Kidney epithelial cell (primary cell): ENCODE data around the gene UGDH. TPM values are rescaled to one million over a fixed set of nuclear protein-coding genes. Genes with fewer than 3 reads are reported as not detected.
"Not testable (repeated sequence)": the region's sequence is repeated elsewhere in the genome, so short reads cannot be mapped to it uniquely, and the experiment has no call there.

Source experiments
- DNase-seq: peaks from one replicate; pipeline ENCODE4 v3.0.0-alpha.2; 2010; ENCODE audit warnings: low read depth
- H3K27me3 ChIP-seq: 2 replicates; pipeline ENCODE4 v1.6.0; 2011; ENCODE audit warnings: low read length; ENCODE audit not compliant: control insufficient read depth, insufficient read depth
- H3K36me3 ChIP-seq: 2 replicates; pipeline ENCODE4 v1.5.1; 2011; ENCODE audit warnings: low read length; ENCODE audit not compliant: control insufficient read depth, insufficient read depth
- H3K4me3 ChIP-seq: 2 replicates; pipeline ENCODE4 v1.5.1; 2011; ENCODE audit warnings: low read depth, mild to moderate bottlenecking, control low read depth, low read length
- total RNA-seq: library from RNA; depleted of rRNA; stranded (reverse); fragments of >200 nt; gene quantifications from 2 replicates; pipeline ENCODE4 v1.2.3, GENCODE V29; 2015
- TF ChIP-seq, protein P1 (sequence below): IDR thresholded peaks from 2 replicates; pipeline ENCODE4 v1.5.1; 2011; ENCODE audit warnings: mild to moderate bottlenecking, moderate library complexity, low read length, control low read depth, inconsistent platforms; ENCODE audit not compliant: insufficient read depth, poor library complexity, severe bottlenecking

UGDH gene
- total RNA-seq, 1 donor from 2014 or later = 124 TPM

DNA sequence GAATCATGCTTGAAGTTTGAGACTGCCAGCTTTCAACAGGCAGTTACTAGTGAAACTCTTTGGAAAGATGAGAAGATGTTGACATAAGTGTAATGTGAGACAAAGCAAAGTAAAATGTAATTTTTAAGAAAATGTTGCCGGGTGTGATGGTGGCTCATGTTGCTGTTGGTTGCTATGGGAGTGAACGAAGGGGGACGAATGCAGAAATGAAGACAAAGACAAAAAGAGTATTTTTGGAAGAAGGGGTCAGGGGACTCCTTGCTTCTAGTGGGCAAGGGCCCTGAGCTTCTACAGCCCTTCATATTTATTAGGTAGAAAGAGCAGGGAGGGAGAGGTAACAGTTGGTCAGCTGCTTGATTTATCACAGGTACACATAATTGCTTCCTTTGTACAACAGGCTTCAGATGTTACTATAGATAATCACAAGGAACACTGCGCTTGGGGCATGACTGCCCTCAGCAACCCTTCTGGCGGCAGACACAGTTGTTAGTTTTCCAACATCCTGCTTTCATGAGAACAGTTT is 11.9 kb upstream of the UGDH start:
- no peak overlapping the region for H3K4me3 ChIP-seq
- H3K36me3 ChIP-seq = no peaks in the 10 kb centered on the region
- TF ChIP-seq, protein P1, sequence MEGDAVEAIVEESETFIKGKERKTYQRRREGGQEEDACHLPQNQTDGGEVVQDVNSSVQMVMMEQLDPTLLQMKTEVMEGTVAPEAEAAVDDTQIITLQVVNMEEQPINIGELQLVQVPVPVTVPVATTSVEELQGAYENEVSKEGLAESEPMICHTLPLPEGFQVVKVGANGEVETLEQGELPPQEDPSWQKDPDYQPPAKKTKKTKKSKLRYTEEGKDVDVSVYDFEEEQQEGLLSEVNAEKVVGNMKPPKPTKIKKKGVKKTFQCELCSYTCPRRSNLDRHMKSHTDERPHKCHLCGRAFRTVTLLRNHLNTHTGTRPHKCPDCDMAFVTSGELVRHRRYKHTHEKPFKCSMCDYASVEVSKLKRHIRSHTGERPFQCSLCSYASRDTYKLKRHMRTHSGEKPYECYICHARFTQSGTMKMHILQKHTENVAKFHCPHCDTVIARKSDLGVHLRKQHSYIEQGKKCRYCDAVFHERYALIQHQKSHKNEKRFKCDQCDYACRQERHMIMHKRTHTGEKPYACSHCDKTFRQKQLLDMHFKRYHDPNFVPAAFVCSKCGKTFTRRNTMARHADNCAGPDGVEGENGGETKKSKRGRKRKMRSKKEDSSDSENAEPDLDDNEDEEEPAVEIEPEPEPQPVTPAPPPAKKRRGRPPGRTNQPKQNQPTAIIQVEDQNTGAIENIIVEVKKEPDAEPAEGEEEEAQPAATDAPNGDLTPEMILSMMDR = no peak
- H3K27me3 ChIP-seq = no peaks in the 10 kb centered on the region
- no peak for DNase-seq

DNA sequence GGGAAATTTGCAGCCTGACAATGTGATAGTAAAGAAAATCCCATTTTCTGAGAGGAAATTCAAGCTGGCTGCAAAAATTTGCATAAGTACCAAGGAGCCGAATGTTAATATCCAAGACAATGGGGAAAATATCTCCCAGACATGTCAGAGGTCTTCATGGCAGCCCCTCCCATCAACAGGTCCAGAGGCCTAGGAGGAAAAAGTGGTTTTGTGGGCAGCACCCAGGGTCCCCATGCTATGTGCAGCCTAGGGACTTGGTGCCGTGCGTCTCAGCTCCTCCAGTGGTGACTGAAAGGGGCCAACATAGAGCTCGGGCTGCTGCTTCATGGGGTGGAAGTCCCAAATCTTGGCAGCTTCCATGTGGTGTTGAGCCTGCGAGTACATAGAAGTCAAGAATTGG is 6.3 kb upstream of the UGDH start:
- DNase-seq = no peak
- Histone ChIP-seq H3K4me3 (no peak overlapping the region), H3K36me3 (no peaks in the 10 kb centered on the region), H3K27me3 (no peaks in the 10 kb centered on the region)
- TF ChIP-seq, protein P1 = no peak

DNA sequence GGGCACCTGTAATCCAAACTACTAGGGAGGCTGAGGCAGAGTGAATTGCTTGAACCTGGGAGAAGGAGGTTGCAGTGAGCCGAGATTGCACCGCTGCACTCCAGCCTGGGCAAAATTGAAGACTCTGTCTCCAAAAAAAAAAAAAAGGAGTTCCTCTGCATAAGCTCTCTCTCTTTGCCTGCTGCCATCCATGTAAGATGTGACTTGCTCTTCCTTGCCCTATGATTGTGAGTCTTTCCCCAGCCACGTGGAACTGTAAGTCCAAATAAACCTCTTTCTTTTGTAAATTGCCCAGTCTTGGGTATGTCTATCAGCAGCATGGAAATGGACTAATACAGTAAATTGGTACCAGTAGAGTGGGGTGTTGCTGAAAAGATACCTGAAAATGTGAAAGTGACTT is 5.0 kb upstream of the UGDH start:
- H3K36me3 ChIP-seq, H3K4me3 ChIP-seq, H3K27me3 ChIP-seq, DNase-seq: not testable (repeated sequence)

DNA sequence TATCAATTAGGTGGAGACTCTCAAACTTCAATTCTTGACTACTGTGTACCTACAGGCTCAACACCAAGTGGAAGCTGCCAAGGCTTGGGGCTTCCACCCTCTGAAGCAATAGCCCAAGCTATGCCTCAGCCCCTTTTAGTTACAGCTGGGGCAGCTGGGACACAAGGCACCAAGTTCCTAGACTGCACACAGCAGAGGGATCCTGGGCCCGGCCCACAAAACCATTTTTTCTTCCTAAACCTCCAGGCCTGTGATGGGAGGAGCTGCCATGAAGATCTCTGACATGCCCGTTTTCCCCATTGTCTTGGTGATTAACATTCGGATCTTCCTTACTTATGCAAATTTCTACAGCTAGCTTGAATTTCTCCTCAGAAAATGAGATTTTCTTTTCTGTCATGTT is 3.4 kb upstream of the UGDH start:
- Histone ChIP-seq H3K27me3 (no peaks in the 10 kb centered on the region), H3K4me3 (no peak overlapping the region), H3K36me3 (no peaks in the 10 kb centered on the region)
- TF ChIP-seq, protein P1 = no peak
- DNase-seq = no peak

DNA sequence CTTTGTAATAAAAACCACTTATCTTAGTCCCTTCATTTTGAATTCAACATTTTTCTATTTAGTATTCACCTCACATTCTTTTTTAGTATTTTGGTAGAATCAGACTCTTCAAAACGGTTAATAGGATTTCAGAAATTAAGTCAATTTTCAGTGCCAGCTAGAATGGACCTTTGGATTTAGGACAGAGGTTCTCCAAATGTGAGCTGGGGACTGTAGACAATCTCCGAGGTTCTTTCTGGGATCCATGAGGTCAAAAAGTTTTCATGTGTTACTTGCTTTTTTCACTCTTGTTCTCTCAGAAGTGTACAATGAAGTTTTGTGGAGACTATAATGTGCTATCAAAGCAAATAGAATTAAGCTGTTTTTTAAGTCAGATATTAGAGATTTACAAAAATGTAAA is 2.3 kb upstream of the UGDH start:
- H3K4me3 ChIP-seq = no peak overlapping the region
- DNase-seq = no peak
- no peaks in the 10 kb centered on the region for H3K27me3 ChIP-seq
- TF ChIP-seq, protein P1 = no peak
- H3K36me3 ChIP-seq = no peaks in the 10 kb centered on the region

DNA sequence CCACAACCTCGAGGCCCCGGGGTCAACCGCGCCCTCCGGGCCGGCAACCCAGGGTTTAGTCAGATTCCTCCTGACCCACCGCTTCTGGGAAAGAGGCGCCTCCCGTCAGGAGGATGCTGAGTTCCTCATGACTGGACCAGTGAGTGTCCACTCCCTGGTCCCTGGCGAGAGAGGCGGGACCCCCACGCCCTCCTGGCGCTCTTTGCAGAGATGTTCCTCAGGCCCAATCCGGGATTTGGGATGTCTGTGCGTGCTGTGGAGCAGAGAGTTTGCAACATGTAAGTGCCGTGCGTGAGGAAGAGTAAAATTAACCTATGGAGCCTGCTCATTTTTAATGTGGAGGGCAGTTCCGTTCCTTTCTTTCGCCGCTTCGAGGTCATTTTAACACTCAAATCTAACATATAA is 824 bp upstream of the UGDH start:
- DNase-seq = no peak
- TF ChIP-seq, protein P1 = no peak
- Histone ChIP-seq H3K4me3 (peak overlapping the region; percentile 97), H3K27me3 (no peaks in the 10 kb centered on the region), H3K36me3 (no peaks in the 10 kb centered on the region)
